HG02759 (cell line): ENCODE results near the gene GAS1.

Experiments used
- ATAC-seq: cut with Tn5 transposase; IDR thresholded peaks from one replicate; pipeline ENCODE4 v1.9.1; 2021; ENCODE audit warnings: mild to moderate bottlenecking, moderate library complexity; ENCODE audit not compliant: unreplicated experiment

Gene GAS1

DNA sequence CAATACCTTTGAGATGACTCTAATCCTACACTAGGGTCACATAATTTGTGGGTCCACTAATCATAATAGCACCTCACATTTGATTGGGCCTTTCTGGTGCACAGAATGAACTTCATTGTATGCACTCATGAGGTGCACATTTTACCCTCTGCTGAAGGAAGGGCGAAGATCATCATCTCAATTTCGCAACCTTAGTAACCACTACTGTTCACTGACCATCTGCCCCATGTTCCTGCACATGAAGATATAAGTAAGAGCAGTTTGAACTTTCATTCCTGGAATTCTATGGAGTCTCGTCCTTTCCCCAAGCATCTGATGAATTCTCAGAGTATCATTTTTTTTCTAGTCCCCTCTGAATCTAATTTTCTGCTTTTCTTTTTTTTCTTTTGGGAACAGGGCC lies 21.2 kb downstream of the GAS1 start:
- no peak for ATAC-seq

DNA sequence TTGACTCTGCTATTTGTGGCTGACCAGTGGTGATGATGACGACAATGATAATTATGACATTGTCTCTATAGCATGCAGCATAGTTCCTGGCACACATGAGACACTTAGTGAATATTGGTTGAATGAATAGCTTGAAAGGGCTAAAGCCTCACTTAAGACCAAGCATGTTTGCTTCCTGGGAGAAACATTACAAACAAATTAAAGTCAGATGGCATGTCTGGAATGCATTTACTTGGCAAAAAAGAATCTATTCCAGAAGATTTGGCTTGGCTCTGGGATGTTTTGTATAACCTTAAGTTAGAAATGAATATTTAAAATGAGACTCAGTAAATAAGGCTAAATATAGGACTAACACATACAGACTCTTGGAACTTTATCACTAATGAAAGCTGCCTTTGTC lies 21.6 kb downstream of the GAS1 start:
- no peak for ATAC-seq

DNA sequence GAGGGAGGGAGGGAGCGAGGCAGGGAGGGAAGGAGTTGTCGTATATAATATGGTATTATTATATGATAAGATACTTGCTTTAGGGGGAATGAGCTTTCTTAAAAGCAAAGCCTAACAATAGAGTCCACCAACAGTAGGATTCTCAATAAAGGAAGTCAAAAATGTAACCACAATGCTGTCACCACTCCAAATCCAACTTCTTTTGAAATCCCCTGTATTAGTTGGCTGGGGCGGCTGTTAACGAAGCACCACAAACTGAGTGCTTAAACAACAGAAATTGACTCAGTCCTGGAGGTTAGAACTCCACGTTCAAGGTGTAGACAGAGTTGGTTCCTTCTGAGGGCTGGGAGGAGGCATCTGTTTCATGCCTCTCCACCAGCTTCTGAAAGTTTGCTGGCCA lies 23.1 kb downstream of the GAS1 start:
- ATAC-seq = no peak

DNA sequence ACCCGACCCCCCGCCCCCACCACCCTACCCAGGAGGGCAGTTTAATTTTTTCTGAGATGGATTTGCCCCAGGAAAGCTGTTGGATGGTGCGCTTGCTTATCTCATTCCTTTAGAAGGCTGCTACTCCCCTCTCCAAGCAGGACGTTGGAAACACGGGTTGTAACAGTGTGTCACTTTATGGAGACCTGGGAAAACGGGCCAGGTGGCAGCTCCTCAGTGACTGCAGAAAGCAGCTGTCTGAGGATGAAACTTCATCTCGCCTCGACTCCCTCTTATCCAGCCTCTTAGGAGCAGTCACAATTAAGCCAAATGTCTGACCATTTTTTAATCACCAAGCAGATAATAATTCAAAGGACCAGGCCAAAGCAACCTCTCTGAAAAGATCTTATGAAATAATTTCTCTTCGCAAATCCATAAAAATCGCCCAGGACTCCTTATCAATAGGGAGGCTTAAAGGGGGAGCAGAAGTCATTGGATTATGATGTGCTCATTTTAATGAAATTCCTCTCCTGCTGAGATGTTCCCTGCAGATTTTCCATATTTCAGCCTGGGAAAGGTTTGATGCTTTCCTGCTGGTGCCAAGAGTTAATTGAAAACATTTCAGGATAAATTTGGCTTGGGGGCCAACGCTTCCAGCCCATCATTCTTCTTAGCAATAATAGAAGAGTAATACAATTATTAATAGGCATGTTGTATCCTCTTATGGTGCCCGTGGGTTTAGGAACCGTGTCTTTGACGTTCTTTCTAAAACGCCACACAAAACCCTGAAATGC lies 26.0 kb downstream of the GAS1 start:
- ATAC-seq = no peak

- ATAC-seq = no peak
Observed at GRCh38 chr9:86918556-86918955, 28.8 kb downstream of the GAS1 start.

DNA sequence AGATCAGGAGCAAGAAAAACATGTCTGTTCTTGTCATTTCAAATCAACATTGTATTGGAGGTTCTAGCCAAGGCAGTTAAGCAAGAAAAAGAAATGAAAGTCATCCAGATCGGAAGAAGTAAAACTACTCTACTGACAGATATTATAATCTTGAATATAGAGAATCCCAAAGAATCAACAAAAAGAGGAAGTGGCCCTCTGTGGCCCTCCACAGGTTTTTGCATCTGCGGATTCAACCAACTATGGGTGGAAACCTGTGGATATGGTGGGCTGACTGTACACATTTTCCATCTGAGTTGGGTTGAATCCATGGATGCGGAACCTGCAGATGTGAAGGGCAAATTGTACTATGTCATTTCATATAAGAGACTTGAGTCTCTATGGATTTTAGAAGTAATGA lies 35.1 kb downstream of the GAS1 start:
- no peak for ATAC-seq

DNA sequence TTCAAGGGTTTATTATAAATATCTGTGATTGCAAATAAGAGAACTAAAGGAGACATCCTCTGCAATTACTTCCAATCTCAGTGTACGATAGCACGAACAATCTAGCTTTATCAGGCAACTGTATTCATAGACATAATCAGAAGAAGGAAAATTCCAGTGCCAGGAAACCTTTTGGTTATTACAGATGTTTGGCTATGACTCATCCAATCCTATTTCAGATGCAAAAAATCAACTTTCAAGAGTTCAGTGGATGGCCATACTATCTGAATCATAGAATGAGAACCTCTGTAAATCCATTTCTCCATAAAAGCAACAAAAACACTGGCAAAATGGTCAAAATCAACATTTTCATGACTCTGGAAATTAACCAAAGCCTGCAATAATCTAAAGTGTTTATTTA lies 37.9 kb downstream of the GAS1 start:
- ATAC-seq = no peak

GRCh38 chr9:86908261-86908660 lies 39.0 kb downstream of the GAS1 start:
- ATAC-seq = no peak

- no peak for ATAC-seq
Observed at GRCh38 chr9:86907346-86907745, 40.0 kb downstream of the GAS1 start.

GRCh38 chr9:86903734-86904085 lies 43.6 kb downstream of the GAS1 start:
- no peak for ATAC-seq

DNA sequence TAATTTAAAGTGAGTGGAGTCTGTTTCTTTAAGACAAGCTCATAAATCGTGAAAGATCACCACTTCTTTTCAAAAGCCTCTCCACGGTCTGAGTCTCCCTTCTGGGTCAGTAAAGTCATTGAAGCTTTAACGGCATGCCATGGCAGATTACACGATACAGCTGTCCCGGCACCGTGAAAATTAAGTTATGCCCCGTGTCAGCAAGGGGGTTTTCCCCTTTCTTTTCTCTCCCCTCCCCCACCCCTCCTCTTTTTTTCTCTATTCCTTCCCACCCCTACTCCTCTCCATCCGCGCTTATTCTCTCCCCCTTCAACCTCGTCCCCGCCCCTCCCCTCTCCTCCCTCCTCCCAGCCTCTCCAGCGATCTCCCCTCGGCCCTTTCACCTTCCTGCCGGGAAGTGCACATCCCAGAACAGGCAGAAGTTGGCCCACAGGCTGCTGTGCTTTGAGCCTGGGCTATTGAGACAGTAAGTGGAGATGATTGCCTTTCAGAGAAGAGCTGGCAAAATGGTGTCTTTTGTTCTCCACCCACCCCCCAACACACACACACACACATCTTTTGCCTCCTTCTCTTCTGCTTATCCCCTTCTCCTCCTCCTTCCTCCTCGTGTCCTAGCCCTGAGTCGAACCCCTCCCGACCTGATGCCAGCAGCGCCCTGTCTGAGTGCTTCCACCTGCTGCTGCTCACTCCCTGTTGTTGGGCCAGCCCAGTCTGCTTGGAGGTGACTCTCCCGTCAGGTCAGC lies 44.1 kb downstream of the GAS1 start:
- no peak for ATAC-seq

DNA sequence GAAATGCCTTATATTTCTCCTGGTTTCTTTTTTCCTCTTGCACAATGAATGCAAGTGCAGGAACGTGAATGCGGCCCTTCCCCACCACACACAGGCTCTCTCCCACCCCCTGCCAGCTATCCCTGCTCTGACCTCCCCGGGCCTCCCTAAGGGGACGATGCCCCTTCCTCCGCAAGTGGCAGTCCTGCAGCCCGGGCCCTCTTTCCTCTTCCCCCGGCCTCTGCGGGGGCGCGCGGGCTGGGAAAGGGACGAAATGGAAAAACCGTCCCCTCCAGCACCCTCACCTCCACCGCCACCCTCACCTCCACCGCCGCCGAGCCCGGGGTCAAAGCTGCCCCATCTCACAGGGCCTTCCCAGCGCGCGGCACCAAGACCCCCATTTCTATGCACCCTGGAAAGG lies 44.7 kb downstream of the GAS1 start:
- ATAC-seq = no peak

DNA sequence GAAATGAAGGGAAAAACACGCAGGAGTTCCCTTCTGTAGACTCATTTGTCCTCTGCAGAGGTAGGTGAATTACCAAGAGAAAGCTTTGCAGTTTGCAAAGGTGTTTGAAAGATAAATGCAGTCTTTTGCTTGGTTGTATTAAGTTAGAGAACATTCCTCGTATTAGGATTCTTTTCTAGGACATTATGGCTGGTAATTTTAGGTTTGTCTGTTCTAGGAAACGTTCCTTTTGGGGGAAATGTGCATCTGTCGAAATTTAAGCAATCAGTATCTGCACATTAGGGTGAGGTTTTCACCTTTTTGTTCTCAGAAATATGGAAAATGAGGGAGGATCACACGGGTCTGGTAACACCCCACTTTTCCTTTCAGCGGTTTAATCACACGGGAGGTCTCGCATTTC lies 45.1 kb downstream of the GAS1 start:
- no peak for ATAC-seq

- no peak for ATAC-seq
Observed at GRCh38 chr9:86901511-86901910, 45.8 kb downstream of the GAS1 start.
